Measurements from ENCODE around the gene ACTR6. TPM values are rescaled to one million over a fixed set of nuclear protein-coding genes. Genes with fewer than 3 reads are reported as not detected.
"Not testable (repeated sequence)": the region's sequence is repeated elsewhere in the genome, so short reads cannot be mapped to it uniquely, and the experiment has no call there.

ACTR6 gene
- total RNA-seq, 4 donors from 2014 or later: 11.6 to 30.8 (median 17.5) TPM

DNA sequence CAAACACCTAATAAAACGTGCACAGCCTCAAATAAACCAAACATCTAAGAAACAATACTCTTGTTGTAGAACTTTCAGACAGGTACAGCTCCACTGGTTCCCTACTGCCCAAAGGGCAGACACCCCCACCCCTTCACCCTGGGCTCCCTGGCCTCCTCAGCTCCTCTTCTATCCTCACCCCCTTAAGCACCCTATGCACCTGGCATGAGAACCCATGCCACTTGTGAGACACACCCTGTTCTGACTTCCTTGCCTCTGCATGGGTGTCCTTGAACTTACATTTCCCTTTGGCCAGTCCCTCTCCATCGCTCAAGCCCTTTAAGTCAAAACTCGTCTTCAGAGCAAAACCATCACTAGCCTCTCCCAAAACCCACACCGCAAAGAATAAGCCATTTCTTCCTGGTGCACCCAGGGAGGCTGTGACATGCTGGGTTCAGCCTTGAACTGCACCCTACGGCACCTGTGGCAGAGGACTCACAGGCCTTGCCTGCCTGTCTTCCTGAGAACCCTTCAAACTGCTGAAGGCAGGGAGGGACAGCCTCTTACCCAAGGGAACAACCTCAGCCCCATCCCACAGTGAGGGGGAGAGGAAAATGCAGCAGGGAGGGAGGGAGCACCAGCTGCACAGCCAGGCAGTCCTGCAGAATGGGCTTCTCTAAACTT is 12.6 kb upstream of the ACTR6 start:
- peaks cover 0 to 9% of the 10 kb centered on the region in 2 donors for H3K36me3 ChIP-seq
- H3K4me3 ChIP-seq: no peak overlapping the region
- TF ChIP-seq EP300 (IDR thresholded peaks at IDR 0.05): no peak
- no peak for TF ChIP-seq POLR2AphosphoS5 (IDR thresholded peaks at IDR 0.05)
- H3K9me3 ChIP-seq: no peaks in the 10 kb centered on the region
- no peaks in the 10 kb centered on the region for H3K27me3 ChIP-seq
- ATAC-seq: no peak
- 93% methylated on average over 3 of the region's 5 CpGs for WGBS, 2 donors (ENCODE audit: low coverage in 1 of 2)
- H3K27ac ChIP-seq: no peak overlapping the region
- H3K4me1 ChIP-seq: peaks cover 0 to 27% (median 0%) of the 10 kb centered on the region in 3 donors

GRCh38 chr12:100188888-100189635 is 11.6 kb upstream of the ACTR6 start:
- 91 to 100% methylated on average over 2 to 8 of the region's 11 CpGs for WGBS, 2 donors (ENCODE audit: low coverage in 1 of 2)
- ATAC-seq: not testable (repeated sequence)

DNA sequence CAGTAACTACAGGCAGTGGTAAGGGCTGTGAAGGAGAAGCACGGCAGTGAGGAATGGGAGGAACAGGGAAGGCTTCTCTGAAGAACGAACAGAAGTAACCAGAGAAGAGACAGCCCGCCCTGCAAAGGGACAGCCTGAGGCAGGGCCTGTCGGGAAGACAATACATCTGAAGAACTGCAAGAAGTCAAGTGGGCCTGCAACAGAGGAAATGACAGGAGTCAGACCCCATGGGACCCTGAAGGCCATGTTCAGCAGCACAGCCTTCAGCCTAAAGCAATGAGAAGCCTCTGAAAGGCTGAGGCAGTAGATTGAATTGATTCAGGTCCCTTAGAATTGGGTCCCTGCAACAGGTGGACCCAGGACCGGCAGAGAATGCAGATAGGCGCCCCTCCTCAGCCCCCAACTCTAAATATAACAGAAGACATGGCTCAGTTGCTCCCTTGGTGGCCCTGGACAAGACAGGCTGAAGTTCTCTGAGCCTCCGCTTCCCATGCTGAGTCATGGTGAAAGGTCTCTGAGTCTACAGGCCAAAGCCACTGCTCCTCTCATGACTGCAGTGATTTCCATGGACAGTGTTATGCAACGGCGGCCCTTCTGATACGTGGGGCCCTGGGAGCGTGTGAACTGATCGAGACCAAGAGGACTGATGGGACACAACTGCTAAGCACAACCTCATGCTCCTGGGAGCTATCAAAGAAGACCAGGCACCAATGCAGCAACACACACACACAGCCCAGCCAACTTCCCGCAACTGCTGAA is 10.8 kb upstream of the ACTR6 start:
- H3K27me3 ChIP-seq: no peaks in the 10 kb centered on the region
- no peak overlapping the region for H3K4me3 ChIP-seq
- no peak for ATAC-seq
- peaks cover 0 to 20% of the 10 kb centered on the region in 2 donors for H3K36me3 ChIP-seq
- H3K27ac ChIP-seq: no peak overlapping the region
- peaks cover 0 to 21% (median 0%) of the 10 kb centered on the region in 3 donors for H3K4me1 ChIP-seq
- H3K9me3 ChIP-seq: no peaks in the 10 kb centered on the region
- no peak for TF ChIP-seq POLR2A (IDR thresholded peaks at IDR 0.05)
- TF ChIP-seq, protein P1, sequence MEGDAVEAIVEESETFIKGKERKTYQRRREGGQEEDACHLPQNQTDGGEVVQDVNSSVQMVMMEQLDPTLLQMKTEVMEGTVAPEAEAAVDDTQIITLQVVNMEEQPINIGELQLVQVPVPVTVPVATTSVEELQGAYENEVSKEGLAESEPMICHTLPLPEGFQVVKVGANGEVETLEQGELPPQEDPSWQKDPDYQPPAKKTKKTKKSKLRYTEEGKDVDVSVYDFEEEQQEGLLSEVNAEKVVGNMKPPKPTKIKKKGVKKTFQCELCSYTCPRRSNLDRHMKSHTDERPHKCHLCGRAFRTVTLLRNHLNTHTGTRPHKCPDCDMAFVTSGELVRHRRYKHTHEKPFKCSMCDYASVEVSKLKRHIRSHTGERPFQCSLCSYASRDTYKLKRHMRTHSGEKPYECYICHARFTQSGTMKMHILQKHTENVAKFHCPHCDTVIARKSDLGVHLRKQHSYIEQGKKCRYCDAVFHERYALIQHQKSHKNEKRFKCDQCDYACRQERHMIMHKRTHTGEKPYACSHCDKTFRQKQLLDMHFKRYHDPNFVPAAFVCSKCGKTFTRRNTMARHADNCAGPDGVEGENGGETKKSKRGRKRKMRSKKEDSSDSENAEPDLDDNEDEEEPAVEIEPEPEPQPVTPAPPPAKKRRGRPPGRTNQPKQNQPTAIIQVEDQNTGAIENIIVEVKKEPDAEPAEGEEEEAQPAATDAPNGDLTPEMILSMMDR (IDR thresholded peaks at IDR 0.05): no peak
- TF ChIP-seq EP300 (IDR thresholded peaks at IDR 0.05): no peak
- no peak for TF ChIP-seq POLR2AphosphoS5 (IDR thresholded peaks at IDR 0.05)
- 77 to 86% methylated on average over 5 of the region's 13 CpGs for WGBS, 2 donors (ENCODE audit: low coverage in 1 of 2)

More at GRCh38 chr12:100188888-100189635, 11.6 kb upstream of the ACTR6 start:
- H3K9me3 ChIP-seq, H3K4me3 ChIP-seq, H3K27me3 ChIP-seq, H3K27ac ChIP-seq: not testable (repeated sequence)
- Histone ChIP-seq H3K4me1 (peaks cover 0 to 27% (median 0%) of the 10 kb centered on the region in 3 donors), H3K36me3 (peaks cover 0 to 12% of the 10 kb centered on the region in 2 donors)

GRCh38 chr12:100193085-100193484 is 7.5 kb upstream of the ACTR6 start:
- ATAC-seq: no peak
- Histone ChIP-seq H3K27ac (no peak overlapping the region), H3K27me3 (no peaks in the 10 kb centered on the region), H3K4me3 (no peak overlapping the region), H3K36me3 (peaks cover 0 to 25% of the 10 kb centered on the region in 2 donors), H3K9me3 (no peaks in the 10 kb centered on the region), H3K4me1 (no peaks in the 10 kb centered on the region)
- TF ChIP-seq EP300 (IDR thresholded peaks at IDR 0.05) (no peak), POLR2AphosphoS5 (IDR thresholded peaks at IDR 0.05) (no peak), POLR2A (IDR thresholded peaks at IDR 0.05) (no peak)
- TF ChIP-seq, protein P1 (IDR thresholded peaks at IDR 0.05): no peak
- WGBS, 2 donors (ENCODE audit: low coverage in 1 of 2): 89% methylated on average over 1 of the region's 1 CpG; no CpG with 5 or more reads in 1 of the 2 donors

DNA sequence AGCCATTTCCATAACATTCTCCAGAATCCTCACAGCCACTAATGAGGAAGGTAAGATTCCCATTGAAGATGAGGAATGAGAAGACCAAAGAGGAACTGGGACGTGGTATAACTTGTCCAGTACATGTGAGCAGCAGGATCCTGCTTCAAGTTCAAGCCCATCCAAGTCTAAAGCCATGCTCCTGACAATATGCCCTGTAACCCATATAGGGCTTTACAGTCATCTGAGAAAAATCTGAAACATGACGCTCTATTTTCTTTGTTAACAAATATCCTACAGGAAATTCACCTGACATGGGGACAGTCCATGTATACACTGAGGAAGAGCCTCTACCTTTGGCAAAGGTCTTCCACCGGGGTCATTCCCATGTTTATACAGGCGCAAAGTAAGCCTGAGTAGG is 3.1 kb upstream of the ACTR6 start:
- 91 to 94% methylated on average over 2 to 4 of the region's 4 CpGs for WGBS, 2 donors (ENCODE audit: low coverage in 1 of 2)
- Histone ChIP-seq H3K36me3 (peaks cover 0 to 16% of the 10 kb centered on the region in 2 donors), H3K9me3 (no peaks in the 10 kb centered on the region), H3K4me3 (no peak overlapping the region), H3K4me1 (peaks cover 0 to 31% (median 11%) of the 10 kb centered on the region in 3 donors), H3K27me3 (no peaks in the 10 kb centered on the region), H3K27ac (no peak overlapping the region)
- TF ChIP-seq POLR2A (IDR thresholded peaks at IDR 0.05) (no peak), EP300 (IDR thresholded peaks at IDR 0.05) (no peak), POLR2AphosphoS5 (IDR thresholded peaks at IDR 0.05) (no peak)
- TF ChIP-seq, protein P1 (IDR thresholded peaks at IDR 0.05): no peak
- ATAC-seq: no peak
